NCI-H526 (cell line): ENCODE results near the gene RCAN2.
A peak's percentile ranks its signal among the peaks of the same experiment; 100 is the strongest.

Experiments used
- DNase-seq, 2 experiments: peaks; one replicate each; lab custom pipeline; 2025; lab: John Stamatoyannopoulos, UW

The RCAN2 gene

GRCh38 chr6:46215777-46216176, 275.5 kb downstream of the RCAN2 start:
- DNase-seq: no peak

DNA sequence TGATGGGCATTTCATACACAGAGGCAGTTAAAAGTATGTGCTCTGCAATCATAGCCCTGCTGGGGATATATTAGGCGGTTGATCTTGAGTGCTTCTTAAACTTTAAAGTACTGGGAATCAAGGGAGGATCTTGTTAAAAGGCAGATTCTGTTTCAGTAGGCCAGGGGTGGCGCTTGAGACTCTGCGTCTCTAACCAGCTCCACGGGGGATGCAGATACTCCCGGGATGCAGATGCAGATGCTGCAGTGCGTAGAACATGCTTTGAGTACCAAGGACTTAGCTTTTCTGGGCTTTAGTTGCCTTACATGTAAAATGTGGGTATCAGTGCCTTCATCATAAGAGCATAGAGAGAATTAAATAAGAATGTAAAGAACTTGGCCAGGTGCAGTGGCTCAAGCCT, 276.0 kb downstream of the RCAN2 start:
- no peak for DNase-seq

DNA sequence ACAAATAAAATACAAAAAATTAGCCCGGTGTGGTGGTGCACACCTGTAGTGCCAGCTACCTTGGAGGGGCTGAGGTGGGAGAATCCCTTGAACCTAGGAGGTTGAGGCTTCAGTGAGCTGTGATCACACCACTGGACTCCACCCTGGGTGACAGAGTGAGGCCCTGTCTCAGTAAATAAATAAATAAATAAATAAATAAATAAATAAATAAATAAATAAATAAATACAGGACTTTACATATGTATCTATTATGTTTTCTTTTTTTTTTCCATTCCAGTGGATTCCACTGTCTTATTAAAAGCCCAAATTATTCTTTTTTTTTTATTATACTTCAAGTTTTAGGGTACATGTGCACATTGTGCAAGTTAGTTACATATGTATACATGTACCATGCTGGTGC, 279.3 kb downstream of the RCAN2 start:
- no peak for DNase-seq

GRCh38 chr6:46210294-46210693, 281.0 kb downstream of the RCAN2 start:
- no peak for DNase-seq

GRCh38 chr6:46208303-46208702, 282.9 kb downstream of the RCAN2 start:
- DNase-seq: no peak

DNA sequence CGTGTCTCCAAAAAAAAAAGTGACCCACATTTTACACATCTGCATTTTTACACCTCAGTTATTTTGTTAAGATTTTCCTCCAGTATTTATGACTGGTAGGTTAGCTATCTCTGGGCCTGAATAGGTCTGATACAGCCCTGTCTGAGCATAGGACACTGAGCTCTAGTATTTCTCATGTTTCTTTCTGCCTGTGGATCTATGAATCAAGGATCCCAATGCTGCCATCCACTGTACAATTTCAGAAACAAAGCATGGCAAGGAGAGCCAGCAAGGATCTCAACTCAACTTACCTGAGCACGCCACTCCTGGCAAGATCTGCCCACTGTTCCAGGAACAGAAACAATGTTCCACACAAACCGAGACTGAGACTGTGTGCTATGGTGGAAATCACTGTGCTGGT, 284.1 kb downstream of the RCAN2 start:
- peak in 1 of 2 experiments; percentile 4 for DNase-seq

GRCh38 chr6:46204880-46205650, 286.2 kb downstream of the RCAN2 start:
- no peak for DNase-seq

DNA sequence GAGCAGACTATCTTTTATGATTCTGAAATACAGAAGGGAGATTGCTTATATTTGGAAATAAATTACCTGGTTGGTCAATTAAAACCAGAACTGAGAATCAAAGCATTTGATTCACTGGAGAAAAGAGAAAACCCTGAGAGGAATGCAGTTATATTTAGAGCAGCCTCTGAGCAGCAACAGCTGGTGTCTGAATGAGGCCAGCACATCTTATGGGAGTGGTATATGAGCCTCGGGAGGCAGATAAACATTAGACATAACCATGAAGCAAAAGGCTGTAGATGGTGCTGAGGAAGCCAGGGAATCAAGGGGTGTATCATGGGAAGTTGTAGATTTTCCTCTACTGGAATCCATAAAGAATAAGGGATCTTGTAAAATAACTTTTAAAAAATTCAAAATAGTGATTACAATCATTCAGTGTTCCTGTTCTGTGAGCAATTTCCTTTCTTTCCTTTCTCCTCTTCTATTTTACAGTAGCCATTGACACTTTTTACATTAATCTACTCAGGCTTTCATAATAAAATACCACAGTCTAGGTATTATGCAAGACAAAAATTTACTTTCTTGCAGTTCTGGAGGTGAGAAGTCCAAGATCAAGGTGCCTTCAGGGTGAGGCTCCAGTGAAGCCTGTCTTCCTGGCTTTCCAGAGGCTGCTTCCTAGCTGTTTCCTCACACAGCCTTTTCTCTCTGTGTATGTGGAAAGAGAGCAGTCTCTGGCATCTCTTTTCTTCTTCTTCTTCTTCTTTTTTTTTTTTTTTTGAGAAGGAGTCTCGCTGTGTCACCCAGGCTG, 287.7 kb downstream of the RCAN2 start:
- no peak for DNase-seq

DNA sequence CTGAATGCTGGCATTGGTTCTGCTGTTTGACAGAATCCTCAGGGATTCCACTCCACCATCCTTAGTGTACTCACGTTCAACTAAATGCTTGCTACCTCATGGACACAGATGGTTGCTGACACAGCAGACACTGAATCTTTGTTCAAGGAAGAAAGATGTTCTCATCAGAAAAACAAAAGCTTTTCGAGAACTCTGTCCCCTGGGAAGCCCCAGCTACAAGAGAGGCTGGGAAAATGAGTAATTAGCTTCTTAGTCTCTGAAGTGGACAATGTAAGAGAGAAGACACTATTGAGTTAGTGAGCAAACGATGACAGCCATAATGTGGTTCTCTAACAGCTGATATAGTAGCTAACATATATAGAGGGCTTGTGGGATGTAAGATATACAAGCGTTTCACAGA, 289.5 kb downstream of the RCAN2 start:
- DNase-seq: no peak

- no peak for DNase-seq
Measured at GRCh38 chr6:46199387-46199786, 291.9 kb downstream of the RCAN2 start.

- DNase-seq: no peak
Measured at GRCh38 chr6:46191961-46192360, 299.3 kb downstream of the RCAN2 start.

- no peak for DNase-seq
Measured at GRCh38 chr6:46190889-46191288, 300.4 kb downstream of the RCAN2 start.

GRCh38 chr6:46189726-46190125, 301.5 kb downstream of the RCAN2 start:
- no peak for DNase-seq

GRCh38 chr6:46186583-46186982, 304.7 kb downstream of the RCAN2 start:
- DNase-seq: no peak

DNA sequence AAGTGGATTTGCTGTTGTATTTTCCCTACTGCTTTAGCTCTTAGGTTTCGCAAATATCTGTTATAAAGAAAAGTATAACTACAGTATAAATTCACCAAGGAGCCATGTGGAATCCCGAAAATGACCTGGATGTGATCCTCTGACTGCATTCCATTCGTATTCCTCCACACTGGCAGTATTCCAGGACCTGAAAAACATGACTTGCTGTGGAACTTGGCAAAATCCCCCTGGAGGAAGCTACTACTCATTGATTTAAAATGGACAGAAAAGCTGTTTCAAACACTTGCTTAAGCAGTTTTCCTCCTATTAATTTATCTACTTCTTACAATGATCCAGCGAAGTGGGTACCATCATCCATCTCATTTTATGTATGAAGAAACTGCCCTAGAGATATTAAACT, 307.1 kb downstream of the RCAN2 start:
- no peak for DNase-seq

DNA sequence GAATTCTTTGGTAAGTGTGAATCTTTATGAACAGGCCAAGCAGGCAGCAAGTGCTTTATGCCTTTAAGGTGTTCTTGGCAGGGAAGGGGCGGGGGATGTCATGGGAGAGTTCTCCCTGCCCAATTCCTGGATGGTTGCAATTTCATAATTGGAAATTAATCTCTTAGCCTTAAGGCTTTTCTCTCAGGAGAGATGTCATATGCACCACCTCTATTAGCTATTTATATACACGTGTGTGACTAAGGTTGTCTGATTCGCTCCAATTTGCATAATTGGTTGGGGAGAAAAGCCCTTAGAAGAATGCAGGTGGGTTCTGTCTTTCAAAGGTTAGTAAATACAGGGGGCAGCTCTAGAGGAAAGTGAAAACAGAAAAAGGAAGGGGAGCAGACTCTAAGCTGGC, 315.3 kb downstream of the RCAN2 start:
- peak in 1 of 2 experiments; percentile 8 for DNase-seq

GRCh38 chr6:46175446-46175845, 315.8 kb downstream of the RCAN2 start:
- DNase-seq: no peak

GRCh38 chr6:46174904-46175303, 316.3 kb downstream of the RCAN2 start:
- no peak for DNase-seq

GRCh38 chr6:46172176-46172575, 319.1 kb downstream of the RCAN2 start:
- DNase-seq: no peak
